GM19328 (cell line): ENCODE results near the gene RBFOX2.

Experiments used
- ATAC-seq: cut with Tn5 transposase; IDR thresholded peaks from one replicate; pipeline ENCODE4 v1.9.1; 2021; ENCODE audit warnings: mild to moderate bottlenecking, moderate library complexity; ENCODE audit not compliant: unreplicated experiment

Gene RBFOX2

GRCh38 chr22:35904752-35905151 lies 123.9 kb downstream of the RBFOX2 start:
- no peak for ATAC-seq

GRCh38 chr22:35904336-35904692 lies 124.3 kb downstream of the RBFOX2 start:
- no peak for ATAC-seq

- no peak for ATAC-seq
Measured at GRCh38 chr22:35903571-35904335, 124.9 kb downstream of the RBFOX2 start.

- no peak for ATAC-seq
Measured at GRCh38 chr22:35900483-35901168, 128.0 kb downstream of the RBFOX2 start.

- no peak for ATAC-seq
Measured at GRCh38 chr22:35899736-35900135, 128.9 kb downstream of the RBFOX2 start.

- no peak for ATAC-seq
Measured at GRCh38 chr22:35896111-35896705, 132.4 kb downstream of the RBFOX2 start.

- ATAC-seq: no peak
Measured at GRCh38 chr22:35894937-35895708, 133.5 kb downstream of the RBFOX2 start.

GRCh38 chr22:35894464-35894878 lies 134.2 kb downstream of the RBFOX2 start:
- ATAC-seq: no peak

GRCh38 chr22:35893698-35894097 lies 134.9 kb downstream of the RBFOX2 start:
- no peak for ATAC-seq

GRCh38 chr22:35892192-35892591 lies 136.4 kb downstream of the RBFOX2 start:
- no peak for ATAC-seq

GRCh38 chr22:35891442-35891841 lies 137.2 kb downstream of the RBFOX2 start:
- no peak for ATAC-seq

GRCh38 chr22:35889071-35889470 lies 139.6 kb downstream of the RBFOX2 start:
- ATAC-seq: no peak

GRCh38 chr22:35888181-35888870 lies 140.3 kb downstream of the RBFOX2 start:
- no peak for ATAC-seq

GRCh38 chr22:35887296-35887875 lies 141.2 kb downstream of the RBFOX2 start:
- ATAC-seq: no peak

- ATAC-seq: no peak
Measured at GRCh38 chr22:35886309-35886708, 142.3 kb downstream of the RBFOX2 start.

- no peak for ATAC-seq
Measured at GRCh38 chr22:35884529-35884928, 144.1 kb downstream of the RBFOX2 start.

- ATAC-seq: no peak
Measured at GRCh38 chr22:35883031-35883620, 145.5 kb downstream of the RBFOX2 start.

GRCh38 chr22:35882211-35883030 lies 146.2 kb downstream of the RBFOX2 start:
- no peak for ATAC-seq

GRCh38 chr22:35879351-35879750 lies 149.3 kb downstream of the RBFOX2 start:
- no peak for ATAC-seq
